Activated naive CD8-positive, alpha-beta T cell treated with anti-CD3 and anti-CD28 coated beads, Interleukin-2, amount 10 ng/mL, durations not matched to agents 7 days and 5 days (primary cell): ENCODE data around the gene GOLM1. TPM values are rescaled to one million over a fixed set of nuclear protein-coding genes. Genes with fewer than 3 reads are reported as not detected.

Source experiments
- ATAC-seq: fragments of 150-1000 bp; cut with Tn5 transposase; one replicate; pipeline ENCODE4 v1.10.0; 2021; ENCODE audit warnings: low read depth, moderate library complexity
- POLR2A ChIA-PET: fragments of 350-600 bp; sonication (Branson Sonifier 250); formaldehyde crosslinking; loops from one replicate; lab custom pipeline; 2021; ENCODE audit warnings: antibody characterized with exemption; lab: Charles Lee
- DNase-seq: peaks from one replicate; pipeline ENCODE4 v3.0.0; 2021
- H3K27ac Mint-ChIP-seq: one replicate; pipeline ENCODE4 v1.8.0; 2022; ENCODE audit warnings: mild to moderate bottlenecking, mixed read lengths
- H3K27me3 Mint-ChIP-seq: one replicate; pipeline ENCODE4 v1.8.0; 2022; ENCODE audit warnings: mild to moderate bottlenecking, moderate library complexity, mixed read lengths
- H3K36me3 Mint-ChIP-seq: one replicate; pipeline ENCODE4 v1.8.0; 2021; ENCODE audit warnings: mild to moderate bottlenecking, mixed read lengths
- H3K4me1 Mint-ChIP-seq: one replicate; pipeline ENCODE4 v1.8.0; 2021; ENCODE audit warnings: mixed read lengths
- H3K4me3 Mint-ChIP-seq: one replicate; pipeline ENCODE4 v1.8.0; 2022; ENCODE audit warnings: mild to moderate bottlenecking, moderate library complexity, mixed read lengths
- H3K9me3 Mint-ChIP-seq: one replicate; pipeline ENCODE4 v1.8.0; 2021; ENCODE audit warnings: mixed read lengths
- total RNA-seq, 2 experiments: library from RNA; stranded (reverse); gene quantifications; one replicate each; pipeline ENCODE4 v1.2.3, GENCODE V29; 2021

Gene GOLM1
- total RNA-seq, 2 experiments from 2014 or later = 1.4 to 1.9 TPM

DNA sequence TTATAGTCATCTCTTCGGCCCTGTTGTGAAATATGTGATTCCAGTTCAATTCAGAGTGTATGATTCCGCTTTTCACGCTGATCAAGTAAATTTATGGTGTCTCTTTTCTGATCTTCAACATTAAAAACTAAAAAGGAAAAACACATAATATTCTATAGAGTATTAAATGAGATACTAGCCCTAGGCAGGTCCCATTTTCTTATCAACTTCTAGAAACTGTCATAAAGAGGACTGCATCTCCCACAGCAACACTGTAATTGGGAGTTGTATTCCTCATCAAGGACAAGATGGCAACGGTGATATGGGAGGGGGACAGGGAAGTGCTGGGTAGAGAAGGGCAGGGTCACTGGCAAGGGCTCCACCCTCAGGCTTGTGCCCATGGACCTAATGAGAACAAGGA is 71.6 kb downstream of the GOLM1 start:
- Mint-ChIP-seq H3K36me3 (peaks cover 33% of the 10 kb centered on the region), H3K27ac (no peak overlapping the region), H3K27me3 (no peaks in the 10 kb centered on the region), H3K4me1 (peaks cover 4% of the 10 kb centered on the region), H3K4me3 (no peak overlapping the region), H3K9me3 (peaks cover 1% of the 10 kb centered on the region)
- ATAC-seq (no peak), DNase-seq (no peak)
- POLR2A ChIA-PET = no interaction called here

DNA sequence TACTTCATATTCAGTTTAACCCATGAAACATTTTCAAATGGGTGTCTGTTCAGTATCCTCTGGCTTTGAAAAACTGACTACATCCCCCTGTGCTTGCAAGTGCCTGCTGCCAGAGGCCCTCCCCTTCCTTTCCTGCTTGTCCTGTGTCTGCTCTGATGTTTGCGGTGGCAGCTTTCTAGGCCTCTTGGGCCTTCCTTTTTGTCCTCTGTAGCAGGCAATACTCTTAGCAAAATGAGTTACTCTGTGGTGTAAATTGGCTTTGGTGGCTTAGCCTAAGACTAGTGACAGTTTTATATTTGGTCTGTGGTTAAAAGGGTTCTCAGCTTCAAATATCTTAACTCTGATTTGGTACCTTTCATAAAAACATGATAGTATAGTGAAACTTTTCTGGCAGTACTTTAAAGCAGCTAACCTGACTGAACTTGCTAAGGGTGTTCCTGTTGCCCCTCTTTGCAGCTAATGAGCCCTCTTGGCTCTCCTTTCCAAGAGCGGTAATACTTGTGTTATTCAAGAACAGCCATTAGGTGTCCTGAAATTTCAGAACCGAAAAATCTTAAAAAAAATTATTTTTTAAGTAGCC is 76.6 kb downstream of the GOLM1 start:
- POLR2A ChIA-PET = interaction anchor here (0.8 to 1.2 kb wide), 2 partner anchors 9 to 81 kb away, joined by 3 to 7 read pairs; no protein-coding TSS in a partner anchor
- DNase-seq = peak; percentile 45

DNA sequence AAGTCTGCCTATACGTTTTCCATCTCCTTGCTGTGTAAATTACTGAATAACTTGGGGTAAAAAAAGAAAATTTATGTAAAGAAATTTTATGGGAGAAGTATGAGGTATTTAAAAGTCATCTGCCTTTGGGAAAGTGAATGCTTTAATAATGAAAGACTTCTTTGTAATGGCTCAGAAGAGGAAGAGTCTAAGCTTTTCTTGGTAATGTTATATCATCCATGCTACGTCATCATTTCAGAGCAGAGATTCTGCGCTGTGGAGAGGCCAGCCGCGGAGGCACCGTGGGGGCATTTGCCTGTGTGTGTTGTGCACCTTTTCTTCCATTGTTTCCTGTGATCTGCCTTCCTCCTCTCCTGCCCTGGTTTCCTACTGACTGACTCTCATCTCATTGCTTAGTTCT is 78.2 kb downstream of the GOLM1 start:
- Mint-ChIP-seq H3K4me3 (no peak overlapping the region), H3K9me3 (peaks cover 1% of the 10 kb centered on the region), H3K4me1 (peaks cover 16% of the 10 kb centered on the region), H3K27me3 (no peaks in the 10 kb centered on the region), H3K36me3 (peaks cover 45% of the 10 kb centered on the region), H3K27ac (no peak overlapping the region)
- no peak for ATAC-seq
- no peak for DNase-seq
- POLR2A ChIA-PET = no interaction called here

More for the DNA sequence above, 76.6 kb downstream of the GOLM1 start:
- Mint-ChIP-seq H3K27ac (peak overlapping the region; percentile 92), H3K36me3 (peaks cover 46% of the 10 kb centered on the region), H3K27me3 (no peaks in the 10 kb centered on the region), H3K9me3 (peaks cover 1% of the 10 kb centered on the region), H3K4me3 (peak overlapping the region; percentile 57), H3K4me1 (peaks cover 16% of the 10 kb centered on the region)
- peak; percentile 99 for ATAC-seq

DNA sequence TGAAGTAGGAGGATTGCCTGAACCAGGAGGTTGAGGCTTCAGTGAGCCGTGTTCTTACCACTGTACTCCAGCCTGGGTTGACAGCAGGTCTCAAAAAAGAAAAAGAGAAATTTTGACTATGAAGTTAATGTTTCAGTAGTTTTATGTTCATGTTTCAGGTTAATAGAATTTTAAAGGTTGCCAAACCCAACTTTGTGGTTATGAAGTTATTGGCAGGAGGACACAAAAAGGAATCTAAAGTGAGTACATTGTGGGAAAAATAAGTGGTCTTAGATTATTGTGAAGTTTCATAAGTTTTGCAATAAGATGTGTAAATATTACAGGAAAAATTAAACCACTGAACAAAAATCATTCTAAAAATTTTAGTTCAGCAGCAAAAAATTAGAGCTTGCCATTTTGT is 78.6 kb downstream of the GOLM1 start:
- POLR2A ChIA-PET = no interaction called here
- Mint-ChIP-seq H3K36me3 (peaks cover 45% of the 10 kb centered on the region), H3K27me3 (no peaks in the 10 kb centered on the region), H3K9me3 (peaks cover 1% of the 10 kb centered on the region), H3K4me1 (peaks cover 16% of the 10 kb centered on the region), H3K27ac (no peak overlapping the region), H3K4me3 (no peak overlapping the region)
- ATAC-seq = no peak
- DNase-seq = no peak

DNA sequence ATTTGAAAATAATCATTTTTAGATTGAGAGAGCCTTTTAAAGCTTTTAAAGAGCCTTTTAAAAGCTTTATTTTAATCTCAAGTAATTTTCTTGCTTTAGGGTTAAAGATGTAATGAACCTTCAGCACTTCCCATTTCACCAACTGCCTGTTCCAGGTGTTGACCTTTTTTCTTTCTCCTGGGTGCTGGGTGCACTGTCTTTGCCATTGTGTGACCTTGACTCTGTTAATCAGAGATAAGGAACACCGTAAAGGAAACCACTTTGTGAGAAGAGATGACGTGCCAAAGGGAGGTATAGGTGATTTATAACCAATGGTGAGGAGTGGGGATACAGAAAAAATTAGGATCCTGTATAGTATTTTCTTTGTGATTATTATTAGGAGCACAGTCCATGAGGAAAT is 90.2 kb downstream of the GOLM1 start:
- DNase-seq = no peak
- Mint-ChIP-seq H3K4me3 (no peak overlapping the region), H3K27ac (no peak overlapping the region), H3K9me3 (peaks cover 5% of the 10 kb centered on the region), H3K36me3 (peaks cover 41% of the 10 kb centered on the region), H3K27me3 (no peaks in the 10 kb centered on the region), H3K4me1 (peaks cover 1% of the 10 kb centered on the region)
- ATAC-seq = no peak
- POLR2A ChIA-PET = no interaction called here

- Mint-ChIP-seq H3K36me3 (peaks cover 60% of the 10 kb centered on the region), H3K27me3 (no peaks in the 10 kb centered on the region), H3K4me3 (no peak overlapping the region), H3K4me1 (peaks cover 1% of the 10 kb centered on the region), H3K9me3 (peaks cover 12% of the 10 kb centered on the region), H3K27ac (no peak overlapping the region)
- DNase-seq (no peak), ATAC-seq (no peak)
- POLR2A ChIA-PET = no interaction called here
Observed at GRCh38 chr9:86005253-86005775, 94.0 kb downstream of the GOLM1 start.

- Mint-ChIP-seq H3K27me3 (no peaks in the 10 kb centered on the region), H3K4me3 (no peak overlapping the region), H3K36me3 (peaks cover 55% of the 10 kb centered on the region), H3K4me1 (no peaks in the 10 kb centered on the region), H3K9me3 (no peaks in the 10 kb centered on the region), H3K27ac (no peak overlapping the region)
- ATAC-seq = no peak
- POLR2A ChIA-PET = no interaction called here
- DNase-seq = no peak
Observed at GRCh38 chr9:85995599-85995998, 103.8 kb downstream of the GOLM1 start.

DNA sequence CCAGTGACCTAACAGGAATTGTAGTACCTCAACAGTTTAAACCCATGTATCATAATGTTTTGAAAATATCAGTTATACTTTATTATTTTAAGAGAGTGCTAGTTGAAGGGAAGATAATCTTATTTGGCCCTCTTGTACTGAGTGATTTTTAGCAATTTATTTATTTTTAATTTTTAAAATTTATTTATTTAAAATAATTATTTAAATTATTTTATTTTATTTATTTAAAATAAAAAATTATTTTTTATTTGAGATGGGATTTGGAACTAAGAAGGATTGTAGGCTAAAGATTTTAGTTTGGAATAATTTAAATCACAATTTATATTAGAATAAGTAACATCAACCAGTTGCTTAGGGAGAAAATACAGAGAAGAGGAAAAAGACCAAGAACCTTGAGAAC is 104.3 kb downstream of the GOLM1 start:
- no peaks in the 10 kb centered on the region for H3K4me1 Mint-ChIP-seq
- no peak overlapping the region for H3K4me3 Mint-ChIP-seq
- no peaks in the 10 kb centered on the region for H3K9me3 Mint-ChIP-seq
- DNase-seq (no peak), ATAC-seq (no peak)
- H3K36me3 Mint-ChIP-seq = peaks cover 51% of the 10 kb centered on the region
- POLR2A ChIA-PET = no interaction called here
- no peak overlapping the region for H3K27ac Mint-ChIP-seq
- H3K27me3 Mint-ChIP-seq = no peaks in the 10 kb centered on the region

GRCh38 chr9:85994191-85994590 is 105.2 kb downstream of the GOLM1 start:
- ATAC-seq (no peak), DNase-seq (no peak)
- Mint-ChIP-seq H3K36me3 (peaks cover 47% of the 10 kb centered on the region), H3K9me3 (no peaks in the 10 kb centered on the region), H3K4me3 (no peak overlapping the region), H3K27me3 (no peaks in the 10 kb centered on the region), H3K27ac (no peak overlapping the region), H3K4me1 (no peaks in the 10 kb centered on the region)
- POLR2A ChIA-PET = no interaction called here

DNA sequence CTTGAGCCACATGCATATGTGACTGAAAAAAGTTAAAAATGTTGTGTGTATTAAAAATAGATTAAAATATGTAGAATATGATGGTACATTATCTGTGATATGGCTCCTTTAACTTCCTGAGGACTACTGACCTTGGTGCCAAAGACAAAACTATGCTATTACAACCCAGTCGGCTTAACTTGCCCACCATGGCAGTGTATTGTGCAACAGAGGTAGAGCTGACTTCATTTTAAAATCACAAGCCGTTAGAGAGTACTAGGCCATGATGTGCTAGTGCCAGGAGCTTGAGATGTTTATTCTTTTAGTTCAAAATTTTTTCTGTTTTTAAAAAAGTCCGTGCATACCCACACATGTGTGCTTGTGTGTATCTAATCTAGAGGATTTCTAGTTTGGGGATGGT is 112.1 kb downstream of the GOLM1 start:
- Mint-ChIP-seq H3K27ac (no peak overlapping the region), H3K4me3 (no peak overlapping the region), H3K9me3 (no peaks in the 10 kb centered on the region), H3K36me3 (peaks cover 65% of the 10 kb centered on the region), H3K27me3 (no peaks in the 10 kb centered on the region), H3K4me1 (no peaks in the 10 kb centered on the region)
- POLR2A ChIA-PET = no interaction called here
- DNase-seq (no peak), ATAC-seq (no peak)

DNA sequence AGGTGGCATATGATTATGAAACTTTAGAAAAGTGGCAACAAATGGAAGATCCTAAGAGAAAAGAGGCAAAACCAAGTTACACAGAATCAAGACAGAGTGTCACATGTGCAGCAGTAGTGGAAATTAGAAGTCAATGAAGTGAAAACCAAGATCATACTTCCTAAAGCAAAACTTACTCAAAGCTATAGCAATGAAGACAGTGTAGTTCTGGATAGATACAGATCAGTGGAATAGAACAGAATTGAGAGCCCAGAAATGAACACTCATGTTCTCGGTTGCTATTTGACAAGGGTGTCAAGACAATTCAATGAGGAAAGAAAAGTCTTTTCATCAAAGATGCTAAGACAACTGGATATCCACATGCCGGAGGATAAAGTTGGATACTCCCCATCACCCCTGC is 114.9 kb downstream of the GOLM1 start:
- no peaks in the 10 kb centered on the region for H3K27me3 Mint-ChIP-seq
- H3K4me3 Mint-ChIP-seq = no peak overlapping the region
- POLR2A ChIA-PET = no interaction called here
- ATAC-seq (no peak), DNase-seq (no peak)
- peaks cover 68% of the 10 kb centered on the region for H3K36me3 Mint-ChIP-seq
- H3K4me1 Mint-ChIP-seq = no peaks in the 10 kb centered on the region
- no peak overlapping the region for H3K27ac Mint-ChIP-seq
- H3K9me3 Mint-ChIP-seq = no peaks in the 10 kb centered on the region

DNA sequence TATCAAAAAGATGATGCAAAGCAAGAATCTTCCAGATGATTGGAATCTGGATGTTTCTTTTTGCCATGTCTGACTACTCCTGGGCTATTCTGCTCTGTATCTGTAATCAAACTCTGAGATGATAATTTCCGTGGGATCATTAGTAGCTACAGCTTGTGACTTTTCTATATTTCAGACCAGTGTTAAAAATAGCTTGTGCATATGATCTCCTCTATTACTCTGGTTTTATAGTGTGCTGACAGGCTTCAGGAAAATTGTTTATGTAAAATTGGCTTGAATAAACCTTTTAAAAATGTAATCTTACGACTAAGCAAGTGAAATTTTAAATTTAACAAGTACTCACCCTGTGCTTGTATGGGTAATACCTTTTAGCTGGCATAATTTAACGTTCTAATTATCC is 118.0 kb downstream of the GOLM1 start:
- ATAC-seq (no peak), DNase-seq (no peak)
- Mint-ChIP-seq H3K27ac (no peak overlapping the region), H3K36me3 (peaks cover 60% of the 10 kb centered on the region), H3K9me3 (no peaks in the 10 kb centered on the region), H3K4me3 (no peak overlapping the region), H3K27me3 (no peaks in the 10 kb centered on the region), H3K4me1 (no peaks in the 10 kb centered on the region)
- POLR2A ChIA-PET = no interaction called here

GRCh38 chr9:85978496-85978895 is 120.9 kb downstream of the GOLM1 start:
- ATAC-seq (no peak), DNase-seq (no peak)
- Mint-ChIP-seq H3K4me1 (no peaks in the 10 kb centered on the region), H3K27me3 (no peaks in the 10 kb centered on the region), H3K9me3 (no peaks in the 10 kb centered on the region), H3K27ac (no peak overlapping the region), H3K36me3 (peaks cover 38% of the 10 kb centered on the region), H3K4me3 (no peak overlapping the region)
- POLR2A ChIA-PET = no interaction called here
